ENCODE measurements around the gene STPG2. TPM values are rescaled to one million over a fixed set of nuclear protein-coding genes. Genes with fewer than 3 reads are reported as not detected.
A peak's percentile ranks its signal among the peaks of the same experiment; 100 is the strongest.

The STPG2 gene
- total RNA-seq, 1 donor = under 0.01 TPM

DNA sequence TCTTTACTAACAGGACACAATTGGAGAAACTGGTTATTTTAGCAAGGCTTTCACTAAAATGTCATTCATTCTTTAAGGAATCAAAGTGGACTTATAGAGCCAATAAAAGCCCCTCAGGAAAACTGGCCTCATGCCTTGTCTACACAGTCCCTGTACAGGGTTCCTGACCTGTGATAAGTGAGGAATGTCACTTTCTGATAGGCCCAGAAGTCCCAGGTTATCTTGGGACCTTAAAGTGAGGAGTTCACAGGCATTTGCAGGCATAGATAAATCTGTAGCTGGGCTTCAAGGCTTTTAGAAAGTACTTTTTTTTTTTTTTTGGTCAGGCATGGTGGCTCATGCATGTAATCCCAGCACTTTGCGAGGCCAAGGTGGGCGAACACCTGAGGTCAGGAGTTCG lies 19.4 kb upstream of the STPG2 start:
- H2AFZ ChIP-seq (ENCODE audit: low read length) = no peak overlapping the region
- H3K4me3 ChIP-seq (ENCODE audit: insufficient read depth, low read length) = no peak overlapping the region
- DNase-seq (ENCODE audit: insufficient read length, low spot score, missing footprints) = no peak

DNA sequence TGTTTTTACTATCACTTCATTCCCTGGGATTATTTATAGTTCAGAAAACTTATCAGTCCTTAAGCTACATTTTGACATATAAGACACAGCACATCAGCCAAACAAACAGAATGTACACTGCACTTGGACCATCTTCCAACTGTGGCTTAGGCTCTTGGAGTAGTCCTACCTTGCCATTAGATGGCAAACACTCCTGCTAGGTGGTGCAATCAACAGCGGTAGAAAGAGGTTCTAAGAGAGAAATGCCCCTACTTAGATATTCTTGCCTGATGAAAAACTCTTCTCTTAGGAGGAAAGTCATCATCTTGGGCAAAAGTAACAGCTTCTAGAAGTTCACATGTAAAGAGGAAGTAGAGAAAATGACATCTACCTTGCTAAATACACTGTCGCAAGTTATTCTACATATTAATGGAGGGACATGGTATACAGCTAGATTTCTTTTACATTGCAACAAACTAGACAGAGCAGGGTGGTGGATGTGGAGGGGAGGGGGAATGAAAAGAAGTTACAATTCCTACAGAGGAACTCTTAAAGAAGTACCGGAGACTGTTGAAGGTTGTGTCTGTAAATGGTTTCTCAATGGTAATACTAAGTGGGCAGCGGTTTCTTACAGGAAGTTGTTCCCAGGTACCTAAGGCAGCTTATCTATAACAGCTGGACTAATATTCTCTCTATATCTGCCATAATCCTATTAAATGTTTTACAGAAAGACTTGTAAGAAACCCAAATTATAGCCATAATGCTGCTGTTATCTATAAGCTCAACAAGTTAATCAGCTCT lies 8.1 kb upstream of the STPG2 start:
- Histone ChIP-seq H3K4me2 (ENCODE audit: insufficient read depth, low read length) (no peak overlapping the region), H2AFZ (ENCODE audit: low read length) (no peak overlapping the region), H3K27me3 (ENCODE audit: insufficient read depth, low read length) (no peaks in the 10 kb centered on the region), H3K79me2 (ENCODE audit: insufficient read depth, low read length) (no peaks in the 10 kb centered on the region), H3K4me3 (ENCODE audit: insufficient read depth, low read length) (no peak overlapping the region), H3K36me3 (ENCODE audit: insufficient read depth, low read length) (no peaks in the 10 kb centered on the region), H3K27ac (ENCODE audit: low read depth, low read length) (no peak overlapping the region), H4K20me1 (ENCODE audit: insufficient read depth, low read length) (no peaks in the 10 kb centered on the region), H3K4me1 (ENCODE audit: insufficient read depth, low read length) (no peaks in the 10 kb centered on the region), H3K9me3 (ENCODE audit: low read depth, low read length) (no peaks in the 10 kb centered on the region)
- TF ChIP-seq, protein P1, sequence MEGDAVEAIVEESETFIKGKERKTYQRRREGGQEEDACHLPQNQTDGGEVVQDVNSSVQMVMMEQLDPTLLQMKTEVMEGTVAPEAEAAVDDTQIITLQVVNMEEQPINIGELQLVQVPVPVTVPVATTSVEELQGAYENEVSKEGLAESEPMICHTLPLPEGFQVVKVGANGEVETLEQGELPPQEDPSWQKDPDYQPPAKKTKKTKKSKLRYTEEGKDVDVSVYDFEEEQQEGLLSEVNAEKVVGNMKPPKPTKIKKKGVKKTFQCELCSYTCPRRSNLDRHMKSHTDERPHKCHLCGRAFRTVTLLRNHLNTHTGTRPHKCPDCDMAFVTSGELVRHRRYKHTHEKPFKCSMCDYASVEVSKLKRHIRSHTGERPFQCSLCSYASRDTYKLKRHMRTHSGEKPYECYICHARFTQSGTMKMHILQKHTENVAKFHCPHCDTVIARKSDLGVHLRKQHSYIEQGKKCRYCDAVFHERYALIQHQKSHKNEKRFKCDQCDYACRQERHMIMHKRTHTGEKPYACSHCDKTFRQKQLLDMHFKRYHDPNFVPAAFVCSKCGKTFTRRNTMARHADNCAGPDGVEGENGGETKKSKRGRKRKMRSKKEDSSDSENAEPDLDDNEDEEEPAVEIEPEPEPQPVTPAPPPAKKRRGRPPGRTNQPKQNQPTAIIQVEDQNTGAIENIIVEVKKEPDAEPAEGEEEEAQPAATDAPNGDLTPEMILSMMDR (IDR thresholded peaks at IDR 0.05; ENCODE audit: extremely low read depth, low read depth, low read length) = no peak
- DNase-seq (ENCODE audit: insufficient read length, low spot score, missing footprints) = no peak

More for the DNA sequence above, 19.4 kb upstream of the STPG2 start:
- H3K27me3 ChIP-seq (ENCODE audit: insufficient read depth, low read length) = peaks cover 3% of the 10 kb centered on the region
- TF ChIP-seq, protein P1 (IDR thresholded peaks at IDR 0.05; ENCODE audit: extremely low read depth, low read depth, low read length) = no peak
- no peaks in the 10 kb centered on the region for H3K4me1 ChIP-seq (ENCODE audit: insufficient read depth, low read length)
- H3K4me2 ChIP-seq (ENCODE audit: insufficient read depth, low read length) = no peak overlapping the region
- no peaks in the 10 kb centered on the region for H3K36me3 ChIP-seq (ENCODE audit: insufficient read depth, low read length)
- no peak overlapping the region for H3K27ac ChIP-seq (ENCODE audit: low read depth, low read length)
- H3K79me2 ChIP-seq (ENCODE audit: insufficient read depth, low read length) = no peaks in the 10 kb centered on the region
- H4K20me1 ChIP-seq (ENCODE audit: insufficient read depth, low read length) = no peaks in the 10 kb centered on the region
- no peaks in the 10 kb centered on the region for H3K9me3 ChIP-seq (ENCODE audit: low read depth, low read length)

DNA sequence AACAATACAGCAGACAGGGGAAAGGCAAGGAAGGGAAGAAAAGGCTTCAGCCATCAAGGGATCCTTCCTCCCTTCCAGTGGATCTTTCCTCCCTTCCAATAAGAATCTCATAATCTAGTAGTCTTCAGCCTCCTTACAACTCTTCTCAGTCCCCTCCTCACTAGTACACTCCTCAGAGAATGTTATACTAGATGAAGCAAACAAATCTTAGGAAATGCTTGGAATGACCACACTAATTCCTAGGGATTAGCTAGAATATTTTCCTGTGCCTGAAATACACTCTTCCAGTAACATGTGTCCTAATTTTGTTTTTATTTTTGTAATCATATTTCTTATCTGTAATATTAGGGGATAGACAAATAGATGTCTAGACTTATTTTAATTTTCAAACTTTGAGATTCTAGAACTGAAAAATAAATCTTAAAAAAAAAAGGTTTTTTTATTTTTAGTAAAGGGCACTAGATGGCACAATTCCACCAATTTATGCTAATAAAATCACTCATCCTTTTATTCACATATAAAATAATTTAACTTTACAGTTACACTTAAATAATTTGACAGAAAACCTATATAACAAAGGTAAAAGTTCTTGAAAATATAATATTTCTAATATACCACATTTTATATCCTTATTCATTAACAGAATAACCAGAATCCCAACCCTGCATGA lies 7.0 kb upstream of the STPG2 start:
- Histone ChIP-seq H4K20me1 (ENCODE audit: insufficient read depth, low read length) (no peaks in the 10 kb centered on the region), H3K79me2 (ENCODE audit: insufficient read depth, low read length) (no peaks in the 10 kb centered on the region), H3K4me3 (ENCODE audit: insufficient read depth, low read length) (no peak overlapping the region), H3K36me3 (ENCODE audit: insufficient read depth, low read length) (no peaks in the 10 kb centered on the region), H3K9me3 (ENCODE audit: low read depth, low read length) (no peaks in the 10 kb centered on the region), H3K27ac (ENCODE audit: low read depth, low read length) (no peak overlapping the region), H3K27me3 (ENCODE audit: insufficient read depth, low read length) (peaks cover 2% of the 10 kb centered on the region), H2AFZ (ENCODE audit: low read length) (no peak overlapping the region), H3K4me1 (ENCODE audit: insufficient read depth, low read length) (no peaks in the 10 kb centered on the region), H3K4me2 (ENCODE audit: insufficient read depth, low read length) (no peak overlapping the region)
- TF ChIP-seq, protein P1 (IDR thresholded peaks at IDR 0.05; ENCODE audit: extremely low read depth, low read depth, low read length) = peak; percentile 31
- no peak for DNase-seq (ENCODE audit: insufficient read length, low spot score, missing footprints)

DNA sequence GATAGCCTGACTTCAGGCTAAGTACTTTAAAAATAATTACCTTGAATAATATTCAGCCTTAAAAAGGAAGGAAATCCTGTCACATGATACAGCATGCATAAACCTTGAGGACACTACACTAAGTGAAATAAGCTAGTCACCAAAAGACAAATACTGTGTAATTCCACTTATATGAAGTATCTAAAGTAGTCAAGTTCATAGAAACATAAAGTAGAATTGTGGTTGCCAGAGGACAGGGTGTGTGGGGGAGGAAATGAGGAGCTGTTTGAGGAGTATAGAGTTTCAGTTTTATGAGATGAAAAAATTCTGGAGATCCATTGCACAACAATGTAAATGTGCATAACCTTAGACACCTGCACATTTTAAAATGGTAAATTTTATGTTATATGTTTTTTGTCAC lies 5.6 kb upstream of the STPG2 start:
- Histone ChIP-seq H3K4me1 (ENCODE audit: insufficient read depth, low read length) (no peaks in the 10 kb centered on the region), H3K36me3 (ENCODE audit: insufficient read depth, low read length) (no peaks in the 10 kb centered on the region), H3K9me3 (ENCODE audit: low read depth, low read length) (no peaks in the 10 kb centered on the region), H4K20me1 (ENCODE audit: insufficient read depth, low read length) (no peaks in the 10 kb centered on the region), H3K79me2 (ENCODE audit: insufficient read depth, low read length) (no peaks in the 10 kb centered on the region), H3K27me3 (ENCODE audit: insufficient read depth, low read length) (peaks cover 2% of the 10 kb centered on the region), H3K4me3 (ENCODE audit: insufficient read depth, low read length) (no peak overlapping the region), H3K4me2 (ENCODE audit: insufficient read depth, low read length) (no peak overlapping the region), H3K27ac (ENCODE audit: low read depth, low read length) (no peak overlapping the region), H2AFZ (ENCODE audit: low read length) (no peak overlapping the region)
- no peak for DNase-seq (ENCODE audit: insufficient read length, low spot score, missing footprints)
- TF ChIP-seq, protein P1 (IDR thresholded peaks at IDR 0.05; ENCODE audit: extremely low read depth, low read depth, low read length) = no peak

Data from osteoblast (primary cell).